HG02885 (cell line): ENCODE measurements around the gene FMR1NB.

Source experiments
- ATAC-seq: cut with Tn5 transposase; IDR thresholded peaks from one replicate; pipeline ENCODE4 v1.9.1; 2021; ENCODE audit warnings: mild to moderate bottlenecking; ENCODE audit not compliant: unreplicated experiment, poor library complexity

Gene FMR1NB

GRCh38 chrX:148069759-148070503 is 88.8 kb downstream of the FMR1NB start:
- ATAC-seq = peak; percentile 90

GRCh38 chrX:148070504-148070877 is 89.4 kb downstream of the FMR1NB start:
- ATAC-seq = no peak
